PC-3 (cell line): Measurements from ENCODE around the gene FGF12. TPM values are rescaled to one million over a fixed set of nuclear protein-coding genes. Genes with fewer than 3 reads are reported as not detected.

Experiments used
- ATAC-seq: fragments of 200-7000 bp; cut with Tn5 transposase; 2 replicates; pipeline ENCODE4 v1.9.1; 2020; ENCODE audit warnings: mild to moderate bottlenecking, moderate library complexity
- BruUV-seq: library from RNA; stranded (reverse); fragments of 400-500 nt; replicated peaks from 2 replicates; lab custom pipeline; 2021; lab: Mats Ljungman, UMichigan
- CTCF ChIA-PET: fragments of 300-600 bp; sonication (Branson Sonifier 250); formaldehyde crosslinking; loops from one replicate; lab custom pipeline; 2022; ENCODE audit warnings: antibody characterized with exemption; lab: Charles Lee
- POLR2A ChIA-PET: fragments of 300-600 bp; sonication (Branson Sonifier 250); formaldehyde crosslinking; loops from one replicate; lab custom pipeline; 2022; ENCODE audit warnings: antibody characterized with exemption; ENCODE audit not compliant: unreplicated experiment; lab: Charles Lee
- DNase-seq: peaks from one replicate; pipeline ENCODE4 v3.0.0-alpha.2; 2015
- H2AFZ ChIP-seq: fragments of 300-600 bp; sonication (generic); 2 replicates; pipeline ENCODE4 v1.6.0; 2016; ENCODE audit warnings: antibody characterized with exemption, low read length
- H3F3A ChIP-seq: fragments of 300-600 bp; sonication (generic); one replicate; pipeline ENCODE4 v1.6.0; 2017; ENCODE audit warnings: antibody characterized with exemption, low read length, control low read depth, mild to moderate bottlenecking; ENCODE audit not compliant: unreplicated experiment
- H3K27ac ChIP-seq: fragments of 300-600 bp; sonication (generic); 2 replicates; pipeline ENCODE4 v1.5.1; 2016; ENCODE audit warnings: mild to moderate bottlenecking, low read length
- H3K27me3 ChIP-seq: fragments of 300-600 bp; sonication (generic); 2 replicates; pipeline ENCODE4 v1.6.1; 2016; ENCODE audit warnings: low read length, mixed read lengths
- H3K36me3 ChIP-seq: fragments of 300-600 bp; sonication (generic); 2 replicates; pipeline ENCODE4 v1.6.1; 2016; ENCODE audit warnings: low read depth, mixed run types, low read length, mixed read lengths
- H3K4me1 ChIP-seq: fragments of 300-600 bp; sonication (generic); 2 replicates; pipeline ENCODE4 v1.5.1; 2016; ENCODE audit warnings: low read length; ENCODE audit not compliant: insufficient read depth
- H3K4me2 ChIP-seq: fragments of 300-600 bp; sonication (generic); 2 replicates; pipeline ENCODE4 v1.6.0; 2016; ENCODE audit warnings: low read length
- H3K4me3 ChIP-seq: fragments of 300-600 bp; sonication (generic); 2 replicates; pipeline ENCODE4 v1.5.1; 2016; ENCODE audit warnings: mild to moderate bottlenecking, low read length, mixed read lengths
- H3K79me2 ChIP-seq: fragments of 300-600 bp; sonication (generic); 2 replicates; pipeline ENCODE4 v1.6.1; 2017; ENCODE audit warnings: low read length, mixed read lengths
- H3K9ac ChIP-seq: fragments of 300-600 bp; sonication (generic); 2 replicates; pipeline ENCODE4 v1.6.0; 2016; ENCODE audit warnings: mild to moderate bottlenecking, low read length
- H3K9me2 ChIP-seq: fragments of 300-600 bp; sonication (generic); replicated peaks from 2 replicates; pipeline ENCODE4 v1.6.1; 2016; ENCODE audit warnings: mixed run types, low read length, mixed read lengths
- H3K9me3 ChIP-seq: fragments of 300-600 bp; sonication (generic); 2 replicates; pipeline ENCODE4 v1.6.1; 2016; ENCODE audit warnings: low read length, mixed read lengths
- H4K20me1 ChIP-seq: fragments of 300-600 bp; sonication (generic); 2 replicates; pipeline ENCODE4 v1.6.1; 2016; ENCODE audit warnings: low read length, mixed read lengths
- EZH2 ChIP-seq: fragments of 300-600 bp; sonication (generic); IDR thresholded peaks from one replicate; pipeline ENCODE4 v1.6.1; 2017; ENCODE audit warnings: antibody characterized with exemption, mild to moderate bottlenecking, low read length; ENCODE audit not compliant: unreplicated experiment
- EZH2phosphoT487 ChIP-seq: fragments of 300-600 bp; sonication (generic); IDR thresholded peaks from 2 replicates; pipeline ENCODE4 v1.6.1; 2018; ENCODE audit warnings: mild to moderate bottlenecking, antibody characterized with exemption, low read length, borderline replicate concordance
- intact Hi-C: fragments of 100-400 bp; cut with micrococcal nuclease; formaldehyde crosslinking; loops from 2 replicates; pipeline ENCODE4 v1.9.0; 2023
- total RNA-seq: library from RNA; depleted of rRNA; stranded (reverse); fragments of >200 nt; gene quantifications from 2 replicates; pipeline ENCODE4 v1.2.3, GENCODE V29; 2014
- TF ChIP-seq, protein P1 (sequence below): fragments of 300-600 bp; sonication (generic); conservative IDR thresholded peaks from 2 replicates; pipeline ENCODE4 v1.5.1; 2017; ENCODE audit warnings: antibody characterized with exemption, low read depth, mild to moderate bottlenecking, low read length

FGF12 gene
- total RNA-seq, 1 experiment from 2014 or later = not detected

DNA sequence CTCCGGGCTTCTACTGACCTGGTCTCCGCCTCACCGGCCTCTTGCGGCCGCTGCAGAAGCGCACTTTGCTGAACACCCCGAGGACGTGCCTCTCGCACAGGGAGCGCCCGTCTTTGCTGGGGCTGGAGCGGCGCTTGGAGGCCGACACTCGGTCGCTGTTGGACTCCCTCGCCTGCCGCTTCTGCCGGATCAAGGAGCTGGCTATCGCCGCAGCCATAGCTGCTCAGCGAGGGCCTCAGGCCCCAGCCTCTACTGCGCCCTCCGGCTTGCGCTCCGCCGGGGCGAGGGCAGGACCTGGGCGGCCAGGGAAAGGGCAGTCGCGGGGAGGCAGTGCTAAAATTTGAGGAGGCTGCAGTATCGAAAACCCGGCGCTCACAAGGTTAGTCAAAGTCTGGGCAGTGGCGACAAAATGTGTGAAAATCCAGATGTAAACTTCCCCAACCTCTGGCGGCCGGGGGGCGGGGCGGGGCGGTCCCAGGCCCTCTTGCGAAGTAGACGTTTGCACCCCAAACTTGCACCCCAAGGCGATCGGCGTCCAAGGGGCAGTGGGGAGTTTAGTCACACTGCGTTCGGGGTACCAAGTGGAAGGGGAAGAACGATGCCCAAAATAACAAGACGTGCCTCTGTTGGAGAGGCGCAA is 319.2 kb downstream of the FGF12 start:
- Histone ChIP-seq H3K9ac (no peak overlapping the region), H3K79me2 (no peaks in the 10 kb centered on the region), H3K4me1 (no peaks in the 10 kb centered on the region), H4K20me1 (no peaks in the 10 kb centered on the region), H2AFZ (no peak overlapping the region), H3K4me3 (no peak overlapping the region), H3K27ac (no peak overlapping the region), H3K27me3 (peaks cover 58% of the 10 kb centered on the region), H3K9me3 (no peaks in the 10 kb centered on the region), H3K36me3 (no peaks in the 10 kb centered on the region), H3K4me2 (no peak overlapping the region), H3K9me2 (no peaks in the 10 kb centered on the region), H3F3A (no peaks in the 10 kb centered on the region)
- no TSS peak for BruUV-seq
- ATAC-seq = no peak
- CTCF ChIA-PET = no interaction called here
- TF ChIP-seq EZH2phosphoT487 (no peak), EZH2 (no peak)
- TF ChIP-seq, protein P1, sequence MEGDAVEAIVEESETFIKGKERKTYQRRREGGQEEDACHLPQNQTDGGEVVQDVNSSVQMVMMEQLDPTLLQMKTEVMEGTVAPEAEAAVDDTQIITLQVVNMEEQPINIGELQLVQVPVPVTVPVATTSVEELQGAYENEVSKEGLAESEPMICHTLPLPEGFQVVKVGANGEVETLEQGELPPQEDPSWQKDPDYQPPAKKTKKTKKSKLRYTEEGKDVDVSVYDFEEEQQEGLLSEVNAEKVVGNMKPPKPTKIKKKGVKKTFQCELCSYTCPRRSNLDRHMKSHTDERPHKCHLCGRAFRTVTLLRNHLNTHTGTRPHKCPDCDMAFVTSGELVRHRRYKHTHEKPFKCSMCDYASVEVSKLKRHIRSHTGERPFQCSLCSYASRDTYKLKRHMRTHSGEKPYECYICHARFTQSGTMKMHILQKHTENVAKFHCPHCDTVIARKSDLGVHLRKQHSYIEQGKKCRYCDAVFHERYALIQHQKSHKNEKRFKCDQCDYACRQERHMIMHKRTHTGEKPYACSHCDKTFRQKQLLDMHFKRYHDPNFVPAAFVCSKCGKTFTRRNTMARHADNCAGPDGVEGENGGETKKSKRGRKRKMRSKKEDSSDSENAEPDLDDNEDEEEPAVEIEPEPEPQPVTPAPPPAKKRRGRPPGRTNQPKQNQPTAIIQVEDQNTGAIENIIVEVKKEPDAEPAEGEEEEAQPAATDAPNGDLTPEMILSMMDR = no peak
- POLR2A ChIA-PET = no interaction called here
- DNase-seq = no peak
- intact Hi-C loops = no loop called here

DNA sequence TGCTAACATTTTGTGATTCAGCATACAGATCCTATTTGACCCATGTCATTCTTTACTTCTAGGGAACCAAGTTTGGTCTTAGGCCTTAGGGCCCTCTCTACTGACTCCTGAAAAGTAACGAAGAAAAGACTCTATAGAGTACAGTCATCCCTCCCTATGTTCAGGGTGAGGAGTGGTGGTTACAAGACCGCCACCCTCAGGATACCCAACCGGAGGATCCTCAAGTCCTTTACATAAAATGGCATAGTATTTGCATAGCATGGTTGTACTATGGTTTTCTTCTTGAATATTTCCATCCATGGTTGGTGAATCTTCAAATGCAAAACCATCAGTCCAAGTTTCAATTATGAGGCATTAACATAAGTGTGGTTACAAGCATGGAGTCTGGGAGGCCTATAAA is 327.6 kb downstream of the FGF12 start:
- BruUV-seq = no TSS peak
- Histone ChIP-seq H3K27me3 (peaks cover 38% of the 10 kb centered on the region), H2AFZ (no peak overlapping the region), H3K79me2 (no peaks in the 10 kb centered on the region), H3K9me2 (no peaks in the 10 kb centered on the region), H3K9me3 (no peaks in the 10 kb centered on the region), H3K27ac (no peak overlapping the region), H3K4me1 (no peaks in the 10 kb centered on the region), H3K4me3 (no peak overlapping the region), H3K9ac (no peak overlapping the region), H3F3A (no peaks in the 10 kb centered on the region), H3K36me3 (no peaks in the 10 kb centered on the region), H3K4me2 (no peak overlapping the region), H4K20me1 (no peaks in the 10 kb centered on the region)
- ATAC-seq (no peak), DNase-seq (no peak)
- CTCF ChIA-PET = no interaction called here
- TF ChIP-seq, protein P1 = no peak
- TF ChIP-seq EZH2 (no peak), EZH2phosphoT487 (no peak)
- POLR2A ChIA-PET = no interaction called here
- intact Hi-C loops = no loop called here

DNA sequence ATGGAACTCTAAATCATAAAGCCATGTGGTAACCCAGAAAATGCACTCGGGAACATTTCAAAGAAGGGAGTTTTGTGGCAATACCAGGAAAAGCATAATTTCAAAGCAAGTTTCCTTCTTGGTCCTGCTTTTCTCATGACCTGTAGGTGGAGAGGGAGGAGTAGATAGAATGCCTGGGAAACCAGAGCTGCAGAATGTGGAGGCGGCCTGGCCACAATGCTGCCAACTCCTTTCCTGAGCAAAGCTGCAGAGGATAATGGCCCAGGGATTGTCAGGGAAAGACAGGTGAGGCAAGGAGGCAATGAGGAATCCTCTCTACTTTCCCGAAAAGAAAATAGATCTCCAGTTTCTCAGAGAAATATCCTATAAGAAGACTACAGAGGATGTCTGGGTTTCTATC is 330.3 kb downstream of the FGF12 start:
- Histone ChIP-seq H3K9me3 (no peaks in the 10 kb centered on the region), H3K4me1 (no peaks in the 10 kb centered on the region), H3K9ac (no peak overlapping the region), H3K27ac (no peak overlapping the region), H3K9me2 (no peaks in the 10 kb centered on the region), H3K79me2 (no peaks in the 10 kb centered on the region), H3K27me3 (peaks cover 32% of the 10 kb centered on the region), H3K36me3 (no peaks in the 10 kb centered on the region), H4K20me1 (no peaks in the 10 kb centered on the region), H2AFZ (no peak overlapping the region), H3F3A (no peaks in the 10 kb centered on the region), H3K4me3 (no peak overlapping the region), H3K4me2 (no peak overlapping the region)
- CTCF ChIA-PET = no interaction called here
- DNase-seq = no peak
- TF ChIP-seq, protein P1 = no peak
- no peak for TF ChIP-seq EZH2
- TF ChIP-seq EZH2phosphoT487 = no peak
- intact Hi-C loops = no loop called here
- POLR2A ChIA-PET = no interaction called here
- ATAC-seq = no peak
- no TSS peak for BruUV-seq
